Measurements from ENCODE around the gene CYP4F12.

- TF ChIP-seq, protein P1, sequence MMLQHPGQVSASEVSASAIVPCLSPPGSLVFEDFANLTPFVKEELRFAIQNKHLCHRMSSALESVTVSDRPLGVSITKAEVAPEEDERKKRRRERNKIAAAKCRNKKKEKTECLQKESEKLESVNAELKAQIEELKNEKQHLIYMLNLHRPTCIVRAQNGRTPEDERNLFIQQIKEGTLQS (IDR thresholded peaks at IDR 0.05), result no peak
- TF ChIP-seq, protein P2, sequence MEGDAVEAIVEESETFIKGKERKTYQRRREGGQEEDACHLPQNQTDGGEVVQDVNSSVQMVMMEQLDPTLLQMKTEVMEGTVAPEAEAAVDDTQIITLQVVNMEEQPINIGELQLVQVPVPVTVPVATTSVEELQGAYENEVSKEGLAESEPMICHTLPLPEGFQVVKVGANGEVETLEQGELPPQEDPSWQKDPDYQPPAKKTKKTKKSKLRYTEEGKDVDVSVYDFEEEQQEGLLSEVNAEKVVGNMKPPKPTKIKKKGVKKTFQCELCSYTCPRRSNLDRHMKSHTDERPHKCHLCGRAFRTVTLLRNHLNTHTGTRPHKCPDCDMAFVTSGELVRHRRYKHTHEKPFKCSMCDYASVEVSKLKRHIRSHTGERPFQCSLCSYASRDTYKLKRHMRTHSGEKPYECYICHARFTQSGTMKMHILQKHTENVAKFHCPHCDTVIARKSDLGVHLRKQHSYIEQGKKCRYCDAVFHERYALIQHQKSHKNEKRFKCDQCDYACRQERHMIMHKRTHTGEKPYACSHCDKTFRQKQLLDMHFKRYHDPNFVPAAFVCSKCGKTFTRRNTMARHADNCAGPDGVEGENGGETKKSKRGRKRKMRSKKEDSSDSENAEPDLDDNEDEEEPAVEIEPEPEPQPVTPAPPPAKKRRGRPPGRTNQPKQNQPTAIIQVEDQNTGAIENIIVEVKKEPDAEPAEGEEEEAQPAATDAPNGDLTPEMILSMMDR (IDR thresholded peaks at IDR 0.05; ENCODE audit: low read depth, low read length, missing input control), result no peak
- TF ChIP-seq YY1 (IDR thresholded peaks at IDR 0.05) (no peak), JUND (IDR thresholded peaks at IDR 0.05) (no peak), SP1 (IDR thresholded peaks at IDR 0.05) (no peak), HNF4G (IDR thresholded peaks at IDR 0.05) (no peak), TAF1 (conservative IDR thresholded peaks at IDR 0.05) (no peak), GABPA (IDR thresholded peaks at IDR 0.05 in 1 of 2, conservative IDR thresholded peaks at IDR 0.05 in 1 of 2) (no peak), RAD21 (IDR thresholded peaks at IDR 0.05) (no peak), RXRA (IDR thresholded peaks at IDR 0.05) (no peak), EGR1 (IDR thresholded peaks at IDR 0.05; ENCODE audit: low read depth in 2 of 2) (no peak)
- TF ChIP-seq, protein P3, sequence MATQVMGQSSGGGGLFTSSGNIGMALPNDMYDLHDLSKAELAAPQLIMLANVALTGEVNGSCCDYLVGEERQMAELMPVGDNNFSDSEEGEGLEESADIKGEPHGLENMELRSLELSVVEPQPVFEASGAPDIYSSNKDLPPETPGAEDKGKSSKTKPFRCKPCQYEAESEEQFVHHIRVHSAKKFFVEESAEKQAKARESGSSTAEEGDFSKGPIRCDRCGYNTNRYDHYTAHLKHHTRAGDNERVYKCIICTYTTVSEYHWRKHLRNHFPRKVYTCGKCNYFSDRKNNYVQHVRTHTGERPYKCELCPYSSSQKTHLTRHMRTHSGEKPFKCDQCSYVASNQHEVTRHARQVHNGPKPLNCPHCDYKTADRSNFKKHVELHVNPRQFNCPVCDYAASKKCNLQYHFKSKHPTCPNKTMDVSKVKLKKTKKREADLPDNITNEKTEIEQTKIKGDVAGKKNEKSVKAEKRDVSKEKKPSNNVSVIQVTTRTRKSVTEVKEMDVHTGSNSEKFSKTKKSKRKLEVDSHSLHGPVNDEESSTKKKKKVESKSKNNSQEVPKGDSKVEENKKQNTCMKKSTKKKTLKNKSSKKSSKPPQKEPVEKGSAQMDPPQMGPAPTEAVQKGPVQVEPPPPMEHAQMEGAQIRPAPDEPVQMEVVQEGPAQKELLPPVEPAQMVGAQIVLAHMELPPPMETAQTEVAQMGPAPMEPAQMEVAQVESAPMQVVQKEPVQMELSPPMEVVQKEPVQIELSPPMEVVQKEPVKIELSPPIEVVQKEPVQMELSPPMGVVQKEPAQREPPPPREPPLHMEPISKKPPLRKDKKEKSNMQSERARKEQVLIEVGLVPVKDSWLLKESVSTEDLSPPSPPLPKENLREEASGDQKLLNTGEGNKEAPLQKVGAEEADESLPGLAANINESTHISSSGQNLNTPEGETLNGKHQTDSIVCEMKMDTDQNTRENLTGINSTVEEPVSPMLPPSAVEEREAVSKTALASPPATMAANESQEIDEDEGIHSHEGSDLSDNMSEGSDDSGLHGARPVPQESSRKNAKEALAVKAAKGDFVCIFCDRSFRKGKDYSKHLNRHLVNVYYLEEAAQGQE (IDR thresholded peaks at IDR 0.05), result no peak
- TF ChIP-seq, protein P4, sequence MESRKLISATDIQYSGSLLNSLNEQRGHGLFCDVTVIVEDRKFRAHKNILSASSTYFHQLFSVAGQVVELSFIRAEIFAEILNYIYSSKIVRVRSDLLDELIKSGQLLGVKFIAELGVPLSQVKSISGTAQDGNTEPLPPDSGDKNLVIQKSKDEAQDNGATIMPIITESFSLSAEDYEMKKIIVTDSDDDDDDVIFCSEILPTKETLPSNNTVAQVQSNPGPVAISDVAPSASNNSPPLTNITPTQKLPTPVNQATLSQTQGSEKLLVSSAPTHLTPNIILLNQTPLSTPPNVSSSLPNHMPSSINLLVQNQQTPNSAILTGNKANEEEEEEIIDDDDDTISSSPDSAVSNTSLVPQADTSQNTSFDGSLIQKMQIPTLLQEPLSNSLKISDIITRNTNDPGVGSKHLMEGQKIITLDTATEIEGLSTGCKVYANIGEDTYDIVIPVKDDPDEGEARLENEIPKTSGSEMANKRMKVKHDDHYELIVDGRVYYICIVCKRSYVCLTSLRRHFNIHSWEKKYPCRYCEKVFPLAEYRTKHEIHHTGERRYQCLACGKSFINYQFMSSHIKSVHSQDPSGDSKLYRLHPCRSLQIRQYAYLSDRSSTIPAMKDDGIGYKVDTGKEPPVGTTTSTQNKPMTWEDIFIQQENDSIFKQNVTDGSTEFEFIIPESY (IDR thresholded peaks at IDR 0.05), result no peak
- TF ChIP-seq, protein P5, sequence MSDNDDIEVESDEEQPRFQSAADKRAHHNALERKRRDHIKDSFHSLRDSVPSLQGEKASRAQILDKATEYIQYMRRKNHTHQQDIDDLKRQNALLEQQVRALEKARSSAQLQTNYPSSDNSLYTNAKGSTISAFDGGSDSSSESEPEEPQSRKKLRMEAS (IDR thresholded peaks at IDR 0.05), result no peak
Observed at GRCh38 chr19:15722956-15723355, 50.1 kb downstream of the CYP4F12 start.
